Gastroesophageal sphincter (tissue), 4 donors: ENCODE measurements around the gene ZCCHC24. TPM values are rescaled to one million over a fixed set of nuclear protein-coding genes. Genes with fewer than 3 reads are reported as not detected.
A peak's percentile ranks its signal among the peaks of the same experiment; 100 is the strongest.

Source experiments
- ATAC-seq: fragments of 150-250 bp; one replicate; pipeline ENCODE4 v1.9.1; 2016; ENCODE audit warnings: mild to moderate bottlenecking, moderate library complexity
- H3K27ac ChIP-seq, 4 donors: fragments of 200-600 bp; sonication (generic) in 3 of 4; 1 replicate in 3 of 4; 2 replicates in 1 of 4; pipeline ENCODE4 v1.5.1; 2016 to 2019
- H3K27me3 ChIP-seq: fragments of 200-600 bp; sonication (generic); one replicate; pipeline ENCODE4 v1.5.1; 2019
- H3K36me3 ChIP-seq, 2 donors: fragments of 200-600 bp; sonication (generic); one replicate each; pipeline ENCODE4 v1.5.1; 2019; ENCODE audit warnings: control low read depth in 1 of 2
- H3K4me1 ChIP-seq, 3 donors: fragments of 200-600 bp; sonication (generic); 1 replicate in 2 of 3; 2 replicates in 1 of 3; pipeline ENCODE4 v1.5.1; 2016 to 2019; ENCODE audit warnings: control low read depth in 2 of 3
- H3K4me3 ChIP-seq, 2 donors: fragments of 200-600 bp; sonication (generic); one replicate each; pipeline ENCODE4 v1.5.1; 2019; ENCODE audit warnings: mild to moderate bottlenecking in 1 of 2, moderate library complexity in 1 of 2
- H3K9me3 ChIP-seq, 3 donors: fragments of 200-600 bp; sonication (generic); one replicate each; pipeline ENCODE4 v1.5.1; 2017 to 2019; ENCODE audit warnings: control low read depth in 2 of 3
- EP300 ChIP-seq: sonication (generic); formaldehyde crosslinking; IDR thresholded peaks from one replicate; pipeline ENCODE4 v1.6.1; 2017; ENCODE audit warnings: antibody characterized with exemption, mild to moderate bottlenecking
- POLR2A ChIP-seq, 2 donors: fragments of 450-650 bp; IDR thresholded peaks; one replicate each; pipeline ENCODE4 v1.6.1; 2017; ENCODE audit warnings: antibody characterized with exemption in 2 of 2, mild to moderate bottlenecking in 2 of 2, moderate library complexity in 1 of 2
- POLR2AphosphoS5 ChIP-seq: sonication (generic); formaldehyde crosslinking; IDR thresholded peaks from one replicate; pipeline ENCODE4 v1.6.1; 2017; ENCODE audit warnings: antibody characterized with exemption
- WGBS, 2 donors: methylation state at CpG; one replicate each; pipeline ENCODE4 v1.1.5; 2018; ENCODE audit warnings: low coverage in 1 of 2; 5-methylcytosine and 5-hydroxymethylcytosine counted together
- total RNA-seq, 4 donors: library from RNA; depleted of rRNA; stranded (reverse); fragments of >200 nt; gene quantifications; one replicate each; pipeline ENCODE4 v1.1.0, GENCODE V29; 2016
- TF ChIP-seq, protein P1 (sequence below), 4 experiments: fragments of 200-600 bp in 2 of 4; fragments of 450-650 bp in 2 of 4; sonication (generic) in 1 of 4; IDR thresholded peaks; one replicate each; pipeline ENCODE4 v1.5.1; 2017 to 2019; ENCODE audit warnings: antibody characterized with exemption in 4 of 4, mild to moderate bottlenecking in 2 of 4, moderate library complexity in 2 of 4

ZCCHC24 gene
- total RNA-seq, 4 donors from 2014 or later, result 60.5 to 186 (median 84.1) TPM

GRCh38 chr10:79410315-79411094, 34.9 kb downstream of the ZCCHC24 start:
- no peak for TF ChIP-seq EP300
- no peak for TF ChIP-seq POLR2A (IDR thresholded peaks at IDR 0.05)
- no peak for TF ChIP-seq POLR2AphosphoS5
- TF ChIP-seq, protein P1, sequence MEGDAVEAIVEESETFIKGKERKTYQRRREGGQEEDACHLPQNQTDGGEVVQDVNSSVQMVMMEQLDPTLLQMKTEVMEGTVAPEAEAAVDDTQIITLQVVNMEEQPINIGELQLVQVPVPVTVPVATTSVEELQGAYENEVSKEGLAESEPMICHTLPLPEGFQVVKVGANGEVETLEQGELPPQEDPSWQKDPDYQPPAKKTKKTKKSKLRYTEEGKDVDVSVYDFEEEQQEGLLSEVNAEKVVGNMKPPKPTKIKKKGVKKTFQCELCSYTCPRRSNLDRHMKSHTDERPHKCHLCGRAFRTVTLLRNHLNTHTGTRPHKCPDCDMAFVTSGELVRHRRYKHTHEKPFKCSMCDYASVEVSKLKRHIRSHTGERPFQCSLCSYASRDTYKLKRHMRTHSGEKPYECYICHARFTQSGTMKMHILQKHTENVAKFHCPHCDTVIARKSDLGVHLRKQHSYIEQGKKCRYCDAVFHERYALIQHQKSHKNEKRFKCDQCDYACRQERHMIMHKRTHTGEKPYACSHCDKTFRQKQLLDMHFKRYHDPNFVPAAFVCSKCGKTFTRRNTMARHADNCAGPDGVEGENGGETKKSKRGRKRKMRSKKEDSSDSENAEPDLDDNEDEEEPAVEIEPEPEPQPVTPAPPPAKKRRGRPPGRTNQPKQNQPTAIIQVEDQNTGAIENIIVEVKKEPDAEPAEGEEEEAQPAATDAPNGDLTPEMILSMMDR (IDR thresholded peaks at IDR 0.05), result no peak
- Histone ChIP-seq H3K4me3 (no peak overlapping the region), H3K27ac (no peak overlapping the region), H3K4me1 (peaks cover 0 to 18% (median 0%) of the 10 kb centered on the region in 3 donors), H3K36me3 (peaks cover 0 to 13% of the 10 kb centered on the region in 2 donors), H3K9me3 (no peaks in the 10 kb centered on the region), H3K27me3 (no peaks in the 10 kb centered on the region)
- 60 to 73% methylated on average over 1 to 2 of the region's 10 CpGs for WGBS, 2 donors
- no peak for ATAC-seq

GRCh38 chr10:79409726-79410085, 35.7 kb downstream of the ZCCHC24 start:
- Histone ChIP-seq H3K4me3 (no peak overlapping the region), H3K4me1 (peaks cover 0 to 20% (median 0%) of the 10 kb centered on the region in 3 donors), H3K27ac (peak overlapping the region in 1 of 4 donors; percentile 16), H3K27me3 (no peaks in the 10 kb centered on the region), H3K9me3 (no peaks in the 10 kb centered on the region), H3K36me3 (peaks cover 0 to 7% of the 10 kb centered on the region in 2 donors)
- no peak for ATAC-seq
- no peak for TF ChIP-seq EP300
- TF ChIP-seq POLR2A (IDR thresholded peaks at IDR 0.05), result no peak
- no peak for TF ChIP-seq POLR2AphosphoS5
- TF ChIP-seq, protein P1 (IDR thresholded peaks at IDR 0.05), result no peak
- WGBS, 2 donors, result 42% methylated on average over 2 of the region's 9 CpGs; no CpG with 5 or more reads in 1 of the 2 donors

DNA sequence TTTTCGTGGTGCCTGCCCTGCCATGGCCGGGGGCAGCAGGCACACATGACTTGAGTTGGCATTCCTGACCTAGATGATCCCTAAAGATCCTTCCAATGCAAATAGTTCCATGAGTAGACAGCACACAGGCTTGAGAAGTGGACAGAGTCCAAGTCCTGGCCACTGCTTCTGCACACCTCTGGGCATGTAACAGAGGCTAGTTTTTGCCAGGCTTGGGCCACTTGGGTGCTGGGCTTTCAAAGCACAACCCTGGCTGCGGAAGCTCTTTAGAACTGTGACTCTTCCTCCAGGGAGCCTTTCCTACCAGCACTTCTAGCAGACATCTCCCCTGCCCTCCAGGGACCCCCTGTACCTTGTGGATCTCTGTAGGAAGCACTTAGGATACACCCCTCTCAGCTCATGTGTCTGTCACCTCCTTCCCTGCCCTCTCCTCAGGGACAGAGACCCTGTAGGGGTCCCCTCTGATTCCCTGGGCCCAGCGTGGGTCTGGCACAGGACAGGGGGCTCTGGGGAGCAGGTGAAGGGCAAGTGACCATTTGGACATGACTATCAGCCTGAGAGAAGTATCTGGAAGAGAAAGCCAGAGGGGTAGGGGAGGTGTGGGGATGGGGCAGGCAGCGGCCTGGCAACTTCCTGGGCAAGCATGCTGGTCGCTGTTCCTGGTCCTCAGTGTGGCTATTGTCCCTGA, 36.2 kb downstream of the ZCCHC24 start:
- no peaks in the 10 kb centered on the region for H3K27me3 ChIP-seq
- no peak for ATAC-seq
- peaks cover 0 to 23% (median 0%) of the 10 kb centered on the region in 3 donors for H3K4me1 ChIP-seq
- no peak overlapping the region for H3K4me3 ChIP-seq
- WGBS, 2 donors, result 14% methylated on average over 1 of the region's 6 CpGs; no CpG with 5 or more reads in 1 of the 2 donors
- peaks cover 0 to 7% of the 10 kb centered on the region in 2 donors for H3K36me3 ChIP-seq
- no peaks in the 10 kb centered on the region for H3K9me3 ChIP-seq
- no peak for TF ChIP-seq POLR2AphosphoS5
- TF ChIP-seq, protein P1 (IDR thresholded peaks at IDR 0.05), result no peak
- no peak for TF ChIP-seq EP300
- no peak for TF ChIP-seq POLR2A (IDR thresholded peaks at IDR 0.05)
- peak overlapping the region in 1 of 4 donors; percentile 16 for H3K27ac ChIP-seq

GRCh38 chr10:79407811-79408795, 37.3 kb downstream of the ZCCHC24 start:
- peak overlapping the region in 1 of 4 donors; percentile 2 for H3K27ac ChIP-seq
- no peaks in the 10 kb centered on the region for H3K9me3 ChIP-seq
- no peaks in the 10 kb centered on the region for H3K36me3 ChIP-seq
- no peak overlapping the region for H3K4me3 ChIP-seq
- 33 to 45% methylated on average over 8 to 12 of the region's 17 CpGs for WGBS, 2 donors
- H3K27me3 ChIP-seq, result no peaks in the 10 kb centered on the region
- peak; percentile 57 for ATAC-seq
- peaks cover 0 to 21% (median 10%) of the 10 kb centered on the region in 3 donors for H3K4me1 ChIP-seq
- TF ChIP-seq, protein P1 (IDR thresholded peaks at IDR 0.05), result no peak
- no peak for TF ChIP-seq EP300
- TF ChIP-seq POLR2A (IDR thresholded peaks at IDR 0.05), result no peak
- peak; percentile 87 for TF ChIP-seq POLR2AphosphoS5
